ENCODE results near the gene FOXO3. TPM values are rescaled to one million over a fixed set of nuclear protein-coding genes. Genes with fewer than 3 reads are reported as not detected.

FOXO3 gene
- polyA plus RNA-seq, 1 of the 3 experiments (the other 2 are of a cell fraction) = 8.1 TPM

GRCh38 chr6:108626777-108627176 lies 66.1 kb downstream of the FOXO3 start:
- ChIA-PET CTCF (interaction anchor here (0.6 to 1.1 kb wide), 2 partner anchors 18 to 128 kb away, joined by 3 read pairs; no protein-coding TSS in a partner anchor), POLR2A (no interaction called here)
- Histone ChIP-seq H3K79me2 (ENCODE audit: insufficient read depth) (peaks cover 87% of the 10 kb centered on the region), H2AFZ (ENCODE audit: low read depth) (no peak overlapping the region), H3K9me2 (no peaks in the 10 kb centered on the region), H4K20me1 (ENCODE audit: insufficient read depth) (peaks cover 72% of the 10 kb centered on the region), H3K4me3 (ENCODE audit: low read depth in 2 of 2, low read length in 1 of 2) (no peak overlapping the region), H3K36me3 (replicated peaks in 1 of 2; ENCODE audit: control insufficient read depth in 1 of 2, insufficient read depth in 2 of 2, low read length in 1 of 2) (no peaks in the 10 kb centered on the region), H3K27ac (ENCODE audit: low read depth in 2 of 2, low read length in 1 of 2) (no peak overlapping the region), H3K4me2 (no peak overlapping the region), H3F3A (replicated peaks; ENCODE audit: insufficient read depth) (peaks cover 8% of the 10 kb centered on the region), H3K9me3 (no peaks in the 10 kb centered on the region), H3K4me1 (ENCODE audit: control insufficient read depth in 1 of 2, insufficient read depth in 2 of 2, low read depth in 1 of 2, low read length in 1 of 2) (peaks cover 27 to 30% of the 10 kb centered on the region in 2 experiments), H3K27me3 (ENCODE audit: insufficient read depth) (no peaks in the 10 kb centered on the region), H3K9ac (no peak overlapping the region)
- 100% methylated on average over 2 of the region's 2 CpGs for WGBS (ENCODE audit: low lambda C conversion rate)
- DNase-seq = no peak
- no peak for TF ChIP-seq SIN3A (IDR thresholded peaks at IDR 0.05; ENCODE audit: borderline replicate concordance, low read depth, low read length)
- TF ChIP-seq YY1 (IDR thresholded peaks at IDR 0.05; ENCODE audit: low read depth) = no peak
- TF ChIP-seq JUND (IDR thresholded peaks at IDR 0.05) = no peak
- TF ChIP-seq SMC3 (IDR thresholded peaks at IDR 0.05; ENCODE audit: low read depth, low read length) = no peak
- TF ChIP-seq, protein P1, sequence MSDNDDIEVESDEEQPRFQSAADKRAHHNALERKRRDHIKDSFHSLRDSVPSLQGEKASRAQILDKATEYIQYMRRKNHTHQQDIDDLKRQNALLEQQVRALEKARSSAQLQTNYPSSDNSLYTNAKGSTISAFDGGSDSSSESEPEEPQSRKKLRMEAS (IDR thresholded peaks at IDR 0.05; ENCODE audit: low read depth) = no peak

- DNase-seq = no peak
- Histone ChIP-seq H3K27ac (ENCODE audit: low read depth in 2 of 2, low read length in 1 of 2) (no peak overlapping the region), H3K9ac (no peak overlapping the region), H3K4me3 (ENCODE audit: low read depth in 2 of 2, low read length in 1 of 2) (no peak overlapping the region), H3K36me3 (replicated peaks in 1 of 2; ENCODE audit: control insufficient read depth in 1 of 2, insufficient read depth in 2 of 2, low read length in 1 of 2) (no peaks in the 10 kb centered on the region), H3F3A (replicated peaks; ENCODE audit: insufficient read depth) (peaks cover 1% of the 10 kb centered on the region), H3K4me2 (no peak overlapping the region), H3K27me3 (ENCODE audit: insufficient read depth) (no peaks in the 10 kb centered on the region), H3K9me3 (no peaks in the 10 kb centered on the region), H2AFZ (ENCODE audit: low read depth) (no peak overlapping the region), H4K20me1 (ENCODE audit: insufficient read depth) (peaks cover 80% of the 10 kb centered on the region), H3K9me2 (no peaks in the 10 kb centered on the region), H3K4me1 (ENCODE audit: control insufficient read depth in 1 of 2, insufficient read depth in 2 of 2, low read depth in 1 of 2, low read length in 1 of 2) (peaks cover 21 to 32% of the 10 kb centered on the region in 2 experiments; a peak in 3 of 4 replicates), H3K79me2 (ENCODE audit: insufficient read depth) (peaks cover 94% of the 10 kb centered on the region)
- CTCF ChIA-PET = interaction anchor here (0.6 kb wide), 1 partner anchor 383 kb away, joined by 3 read pairs; no protein-coding TSS in a partner anchor
- POLR2A ChIA-PET = no interaction called here
- WGBS (ENCODE audit: low lambda C conversion rate) = 84% methylated on average over 4 of the region's 4 CpGs
- TF ChIP-seq SIN3A (IDR thresholded peaks at IDR 0.05; ENCODE audit: borderline replicate concordance, low read depth, low read length) (no peak), ELF1 (IDR thresholded peaks at IDR 0.05) (no peak)
Measured at GRCh38 chr6:108627692-108628550, 67.2 kb downstream of the FOXO3 start.

GRCh38 chr6:108630050-108630714 lies 69.5 kb downstream of the FOXO3 start:
- Histone ChIP-seq H3K27ac (ENCODE audit: low read depth in 2 of 2, low read length in 1 of 2) (no peak overlapping the region), H2AFZ (ENCODE audit: low read depth) (no peak overlapping the region), H3K9me3 (no peaks in the 10 kb centered on the region), H3K4me1 (ENCODE audit: control insufficient read depth in 1 of 2, insufficient read depth in 2 of 2, low read depth in 1 of 2, low read length in 1 of 2) (peaks cover 16 to 32% of the 10 kb centered on the region in 2 experiments; a peak in 3 of 4 replicates), H4K20me1 (ENCODE audit: insufficient read depth) (peaks cover 78% of the 10 kb centered on the region), H3K4me2 (no peak overlapping the region), H3K27me3 (ENCODE audit: insufficient read depth) (no peaks in the 10 kb centered on the region), H3F3A (replicated peaks; ENCODE audit: insufficient read depth) (no peaks in the 10 kb centered on the region), H3K9me2 (no peaks in the 10 kb centered on the region), H3K36me3 (replicated peaks in 1 of 2; ENCODE audit: control insufficient read depth in 1 of 2, insufficient read depth in 2 of 2, low read length in 1 of 2) (no peaks in the 10 kb centered on the region), H3K9ac (no peak overlapping the region), H3K79me2 (ENCODE audit: insufficient read depth) (peaks cover 89% of the 10 kb centered on the region), H3K4me3 (ENCODE audit: low read depth in 2 of 2, low read length in 1 of 2) (no peak overlapping the region)
- TF ChIP-seq POLR2AphosphoS5 (IDR thresholded peaks at IDR 0.05; ENCODE audit: low read depth, low read length) = no peak
- TF ChIP-seq, protein P1 (IDR thresholded peaks at IDR 0.05; ENCODE audit: low read depth) = no peak
- no peak for TF ChIP-seq SMC3 (IDR thresholded peaks at IDR 0.05; ENCODE audit: low read depth, low read length)
- TF ChIP-seq GATA2 (CRISPR knock-in tag; IDR thresholded peaks at IDR 0.05) = no peak
- no peak for TF ChIP-seq ELF1 (IDR thresholded peaks at IDR 0.05)
- no peak for TF ChIP-seq FOSL2 (IDR thresholded peaks at IDR 0.05; ENCODE audit: borderline replicate concordance, low read depth)
- no peak for TF ChIP-seq CHD2 (IDR thresholded peaks at IDR 0.05; ENCODE audit: low read length, partially characterized antibody)
- TF ChIP-seq SIN3A (IDR thresholded peaks at IDR 0.05; ENCODE audit: borderline replicate concordance, low read depth, low read length) = no peak
- TF ChIP-seq PBX3 (IDR thresholded peaks at IDR 0.05) = no peak
- TF ChIP-seq CTCF (IDR thresholded peaks at IDR 0.05) = no peak
- TF ChIP-seq YY1 (IDR thresholded peaks at IDR 0.05; ENCODE audit: low read depth) = no peak
- TF ChIP-seq FOXM1 (IDR thresholded peaks at IDR 0.05; ENCODE audit: low read depth) = no peak
- TF ChIP-seq, protein P2, sequence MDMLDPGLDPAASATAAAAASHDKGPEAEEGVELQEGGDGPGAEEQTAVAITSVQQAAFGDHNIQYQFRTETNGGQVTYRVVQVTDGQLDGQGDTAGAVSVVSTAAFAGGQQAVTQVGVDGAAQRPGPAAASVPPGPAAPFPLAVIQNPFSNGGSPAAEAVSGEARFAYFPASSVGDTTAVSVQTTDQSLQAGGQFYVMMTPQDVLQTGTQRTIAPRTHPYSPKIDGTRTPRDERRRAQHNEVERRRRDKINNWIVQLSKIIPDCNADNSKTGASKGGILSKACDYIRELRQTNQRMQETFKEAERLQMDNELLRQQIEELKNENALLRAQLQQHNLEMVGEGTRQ (IDR thresholded peaks at IDR 0.05; ENCODE audit: borderline replicate concordance, low read depth, low read length) = no peak
- no peak for TF ChIP-seq GABPA (IDR thresholded peaks at IDR 0.05; ENCODE audit: low read depth)
- WGBS (ENCODE audit: low lambda C conversion rate) = 97% methylated on average over 4 of the region's 4 CpGs
- CTCF ChIA-PET = no interaction called here
- no peak for DNase-seq
- POLR2A ChIA-PET = no interaction called here

All from SK-N-SH (cell line).